GM13977 (cell line): ENCODE data around the gene NR1I2.

ENCODE experiments used
- DNase-seq: peaks from one replicate; pipeline ENCODE4 v3.0.0; 2012; ENCODE audit warnings: low spot score
- in situ Hi-C: fragments of 300-500 bp; cut with MboI; formaldehyde crosslinking; loops from one replicate; pipeline ENCODE4 v1.12.0; 2022; ENCODE audit warnings: low sequenced_read_pairs, low pct_unique_long_range_greater_than_20kb, mixed read lengths, inconsistent platforms; ENCODE audit not compliant: unreplicated experiment
- TF ChIP-seq, protein P1 (sequence below): IDR thresholded peaks from 2 replicates; pipeline ENCODE4 v1.5.1; 2012; ENCODE audit warnings: mild to moderate bottlenecking, control low read depth; ENCODE audit not compliant: insufficient read depth; ENCODE audit errors: extremely low read depth, missing control alignments

Gene NR1I2

GRCh38 chr3:119790369-119790768 is 8.5 kb downstream of the NR1I2 start:
- TF ChIP-seq, protein P1, sequence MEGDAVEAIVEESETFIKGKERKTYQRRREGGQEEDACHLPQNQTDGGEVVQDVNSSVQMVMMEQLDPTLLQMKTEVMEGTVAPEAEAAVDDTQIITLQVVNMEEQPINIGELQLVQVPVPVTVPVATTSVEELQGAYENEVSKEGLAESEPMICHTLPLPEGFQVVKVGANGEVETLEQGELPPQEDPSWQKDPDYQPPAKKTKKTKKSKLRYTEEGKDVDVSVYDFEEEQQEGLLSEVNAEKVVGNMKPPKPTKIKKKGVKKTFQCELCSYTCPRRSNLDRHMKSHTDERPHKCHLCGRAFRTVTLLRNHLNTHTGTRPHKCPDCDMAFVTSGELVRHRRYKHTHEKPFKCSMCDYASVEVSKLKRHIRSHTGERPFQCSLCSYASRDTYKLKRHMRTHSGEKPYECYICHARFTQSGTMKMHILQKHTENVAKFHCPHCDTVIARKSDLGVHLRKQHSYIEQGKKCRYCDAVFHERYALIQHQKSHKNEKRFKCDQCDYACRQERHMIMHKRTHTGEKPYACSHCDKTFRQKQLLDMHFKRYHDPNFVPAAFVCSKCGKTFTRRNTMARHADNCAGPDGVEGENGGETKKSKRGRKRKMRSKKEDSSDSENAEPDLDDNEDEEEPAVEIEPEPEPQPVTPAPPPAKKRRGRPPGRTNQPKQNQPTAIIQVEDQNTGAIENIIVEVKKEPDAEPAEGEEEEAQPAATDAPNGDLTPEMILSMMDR: no peak
- in situ Hi-C loops: no loop called here
- DNase-seq: no peak

DNA sequence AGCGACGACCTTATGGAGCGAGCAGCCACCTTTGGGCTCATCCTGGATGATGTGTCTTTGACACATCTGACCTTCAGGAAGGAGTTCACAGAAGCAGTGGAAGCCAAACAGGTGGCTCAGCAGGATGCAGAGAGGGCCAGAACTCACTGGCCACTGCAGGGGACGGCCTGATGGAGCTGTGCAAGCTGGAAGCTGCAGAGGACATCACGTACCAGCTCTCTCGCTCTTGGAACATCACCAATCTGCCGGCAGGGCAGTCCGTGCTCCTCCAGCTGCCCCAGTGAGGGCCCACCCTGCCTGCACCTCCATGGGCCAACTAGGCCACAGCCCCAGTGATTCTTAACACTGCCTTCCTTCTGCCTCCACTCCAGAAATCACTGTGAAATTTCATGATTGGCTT is 10.4 kb downstream of the NR1I2 start:
- TF ChIP-seq, protein P1: no peak
- in situ Hi-C loops: no loop called here
- no peak for DNase-seq

- TF ChIP-seq, protein P1: no peak
- no peak for DNase-seq
- in situ Hi-C loops: no loop called here
These were observed 12.5 kb downstream of the NR1I2 start for GRCh38 chr3:119794401-119794800.

DNA sequence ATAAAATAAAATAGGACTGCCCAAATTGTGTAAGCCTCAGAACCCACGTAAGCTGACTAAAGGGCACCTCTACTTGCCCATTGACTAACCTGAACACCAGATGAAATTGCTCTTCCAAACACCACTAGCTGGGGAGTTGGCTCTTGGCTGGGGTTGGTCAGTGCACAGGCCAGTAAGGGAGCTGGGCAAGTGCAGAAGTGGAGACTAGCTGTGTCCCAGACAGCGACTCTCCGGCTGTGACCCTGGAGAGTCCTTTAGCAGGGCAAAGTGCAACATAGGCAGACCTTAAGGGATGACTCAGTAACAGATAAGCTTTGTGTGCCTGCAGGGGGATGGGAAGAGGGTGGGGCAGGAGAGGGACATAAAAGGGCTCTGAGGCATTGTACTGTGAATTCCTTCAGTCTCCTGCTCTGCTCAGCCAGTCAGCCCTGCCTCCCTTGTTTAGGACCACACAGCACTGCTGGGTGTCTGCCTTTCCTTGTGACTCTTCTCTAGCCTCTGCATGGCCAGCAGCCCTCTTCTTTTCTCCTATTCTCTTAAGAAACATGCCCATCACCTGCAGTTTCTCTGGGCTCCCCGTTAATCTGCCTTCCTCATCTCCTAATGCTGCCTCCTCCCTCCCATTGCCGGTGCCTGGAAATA is 13.2 kb downstream of the NR1I2 start:
- in situ Hi-C loops: no loop called here
- no peak for DNase-seq
- TF ChIP-seq, protein P1: no peak

GRCh38 chr3:119795849-119796248 is 13.9 kb downstream of the NR1I2 start:
- TF ChIP-seq, protein P1: no peak

GRCh38 chr3:119796368-119796767 is 14.5 kb downstream of the NR1I2 start:
- no peak for DNase-seq
- TF ChIP-seq, protein P1: no peak
- in situ Hi-C loops: no loop called here

More at GRCh38 chr3:119795849-119796248, 13.9 kb downstream of the NR1I2 start:
- in situ Hi-C loops: no loop called here
- no peak for DNase-seq
